T-helper 1 cell (primary cell): Measurements from ENCODE around the gene FARS2.
A peak's percentile ranks its signal among the peaks of the same experiment; 100 is the strongest.

ENCODE experiments used
- DNase-seq, 5 donors: peaks; one replicate each; pipeline ENCODE4 v3.0.0-alpha.2; 2012 to 2020

Gene FARS2

GRCh38 chr6:5383856-5384255 is 122.5 kb downstream of the FARS2 start:
- no peak for DNase-seq

DNA sequence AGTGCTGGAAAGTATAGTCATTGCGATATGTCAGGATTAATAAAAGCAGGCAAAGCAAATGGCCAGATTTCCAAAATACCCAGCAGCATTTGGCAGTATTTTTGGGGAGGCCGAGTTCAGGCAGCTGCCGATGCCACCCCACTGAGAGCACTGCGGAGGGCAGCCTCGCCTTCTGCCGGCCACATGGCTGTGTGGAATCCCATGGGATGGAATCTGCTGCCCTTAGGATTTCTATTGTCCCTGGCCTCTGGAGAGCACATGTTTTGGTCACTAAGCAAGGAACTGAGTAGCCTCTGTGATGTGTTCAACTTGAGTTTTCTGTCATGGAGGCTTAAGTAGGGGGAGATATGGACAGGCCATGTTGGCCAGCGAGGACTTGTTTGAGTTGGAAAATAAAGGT is 123.0 kb downstream of the FARS2 start:
- no peak for DNase-seq

DNA sequence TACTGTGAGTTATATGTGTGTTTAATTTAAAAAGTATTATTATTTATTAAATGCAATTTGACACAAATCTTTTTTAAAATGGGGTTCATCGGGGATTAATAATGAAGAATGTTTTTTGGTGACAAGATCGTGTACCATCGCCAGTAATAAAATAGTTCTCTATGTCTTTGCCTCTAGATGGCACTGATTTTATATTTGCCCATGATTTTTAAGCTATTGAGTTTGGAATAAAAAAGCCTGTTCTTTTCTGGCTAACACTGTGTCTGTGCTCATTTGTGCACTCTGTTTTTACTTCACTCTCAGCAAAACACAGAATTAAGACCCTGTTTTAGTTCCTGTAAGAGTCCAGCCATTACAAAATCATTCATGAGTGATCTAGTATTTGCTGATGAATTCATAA is 127.0 kb downstream of the FARS2 start:
- no peak for DNase-seq

- DNase-seq = no peak
These were observed 127.9 kb downstream of the FARS2 start for GRCh38 chr6:5389086-5389745.

DNA sequence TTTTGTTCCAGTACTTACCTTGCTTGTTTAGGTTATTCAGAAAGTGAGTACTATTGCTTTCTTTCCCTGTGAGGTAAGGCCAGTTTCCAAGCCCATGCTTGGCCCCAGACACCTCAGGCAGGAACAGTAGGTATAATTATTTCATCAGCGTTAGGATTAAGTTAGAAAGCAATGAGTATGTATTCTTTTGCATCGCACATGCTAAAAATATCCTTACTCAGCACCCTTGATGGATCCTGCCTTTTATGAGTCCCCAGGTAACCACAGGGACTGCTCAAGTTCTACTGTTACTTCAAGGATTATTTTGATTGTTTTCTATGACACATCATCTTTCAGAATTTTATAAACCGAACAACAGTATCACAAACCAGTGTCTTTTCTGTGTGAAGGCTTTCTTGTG is 128.9 kb downstream of the FARS2 start:
- DNase-seq = no peak

DNA sequence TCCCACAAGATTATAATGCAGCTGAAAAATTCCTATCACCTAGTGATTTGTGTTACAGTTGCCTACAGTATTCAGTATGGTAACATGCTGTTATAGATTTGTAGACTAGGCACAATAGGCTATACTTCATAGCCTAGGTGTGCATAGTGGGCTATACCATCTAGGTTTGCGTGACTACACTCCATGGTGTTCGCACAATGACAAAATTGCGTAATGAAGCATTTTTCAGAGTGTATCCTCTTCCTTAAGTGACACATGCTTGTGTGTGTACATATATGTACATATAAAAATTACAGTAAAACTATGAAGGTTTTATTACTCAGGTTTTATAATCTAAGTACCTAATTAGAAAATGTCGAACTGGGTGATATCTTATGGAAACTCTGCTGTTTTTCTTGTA is 133.0 kb downstream of the FARS2 start:
- no peak for DNase-seq

DNA sequence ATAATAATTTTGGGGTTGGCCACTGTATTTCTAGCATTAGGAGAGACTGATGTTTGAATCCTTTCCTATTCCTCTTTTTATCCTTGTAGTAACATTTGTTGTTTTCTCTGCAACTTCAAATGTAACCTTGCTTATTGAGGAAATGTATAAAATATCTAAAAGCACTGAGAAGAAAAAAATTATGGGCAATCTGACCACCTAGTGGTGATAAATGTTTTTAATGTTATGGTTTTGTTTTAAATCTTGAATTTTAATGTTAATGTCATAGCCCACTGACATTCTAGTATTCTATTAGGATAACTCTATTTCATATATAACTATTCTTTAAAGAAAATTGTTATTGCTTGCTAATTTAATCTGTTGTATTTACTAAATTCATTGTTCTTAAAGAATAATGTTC is 134.4 kb downstream of the FARS2 start:
- DNase-seq = no peak

DNA sequence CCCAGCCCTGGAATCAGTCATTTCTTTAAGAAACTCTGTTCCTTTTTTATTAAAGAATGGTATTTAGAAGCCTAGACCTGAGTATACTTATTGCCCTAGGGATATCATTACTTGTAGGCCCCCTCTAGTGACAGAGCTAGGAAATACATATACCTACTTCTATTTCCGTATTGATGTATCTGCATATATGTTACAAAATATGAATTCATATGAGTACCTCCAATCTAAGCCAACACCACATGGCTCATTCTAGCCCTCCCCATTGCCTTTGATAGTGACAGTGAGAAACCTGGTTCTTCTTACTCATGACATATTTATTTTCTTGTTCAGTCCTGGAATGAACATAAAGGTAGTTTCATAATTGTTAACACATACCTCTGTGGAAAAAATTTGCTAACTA is 137.2 kb downstream of the FARS2 start:
- DNase-seq = peak in 1 of 5 donors; percentile 69

GRCh38 chr6:5399391-5399790 is 138.1 kb downstream of the FARS2 start:
- DNase-seq = no peak

DNA sequence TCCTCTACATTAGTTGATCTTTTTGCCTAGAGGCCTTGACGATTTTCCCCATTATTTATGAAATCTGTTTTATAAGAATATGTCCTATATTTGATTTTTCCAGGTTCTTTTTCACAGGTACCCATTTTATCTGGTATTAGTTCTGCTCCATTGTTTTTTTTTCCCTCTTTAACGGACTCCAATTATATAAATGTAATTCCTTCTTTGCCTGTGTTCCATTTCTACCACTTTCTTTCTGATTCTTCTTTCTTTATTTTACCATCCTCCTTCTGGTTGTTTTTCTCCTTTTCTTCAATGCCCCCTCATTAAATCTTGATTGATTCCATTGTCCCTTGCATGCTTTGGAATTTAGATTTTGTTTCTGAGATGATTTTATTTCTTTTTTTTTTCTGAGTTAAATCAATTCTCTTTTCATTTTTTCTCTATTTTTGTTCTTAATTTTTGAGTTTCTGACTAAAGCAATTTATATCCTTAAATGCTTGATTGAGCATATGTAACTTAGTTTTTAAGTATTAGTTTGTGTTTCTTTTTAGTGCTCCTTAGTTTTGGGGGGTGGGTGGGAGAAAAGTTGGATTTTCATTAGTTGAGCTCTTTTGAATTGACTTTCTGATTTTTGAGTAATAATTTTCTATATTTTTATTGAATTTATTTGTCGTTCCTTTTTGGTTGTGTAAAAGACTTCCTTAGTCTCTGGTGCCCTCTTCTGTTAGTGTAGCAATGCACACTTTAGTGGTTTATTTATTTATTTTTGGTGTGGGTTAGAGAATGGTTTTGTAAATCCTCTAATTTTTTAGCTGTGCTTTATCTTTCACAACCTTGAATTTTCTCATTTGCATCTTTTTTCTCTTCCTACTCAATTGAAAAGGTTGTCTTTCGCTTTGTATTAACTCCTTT is 140.8 kb downstream of the FARS2 start:
- DNase-seq = no peak

- no peak for DNase-seq
These were observed 141.8 kb downstream of the FARS2 start for GRCh38 chr6:5403076-5403475.

- DNase-seq = no peak
These were observed 142.3 kb downstream of the FARS2 start for GRCh38 chr6:5403609-5404008.

DNA sequence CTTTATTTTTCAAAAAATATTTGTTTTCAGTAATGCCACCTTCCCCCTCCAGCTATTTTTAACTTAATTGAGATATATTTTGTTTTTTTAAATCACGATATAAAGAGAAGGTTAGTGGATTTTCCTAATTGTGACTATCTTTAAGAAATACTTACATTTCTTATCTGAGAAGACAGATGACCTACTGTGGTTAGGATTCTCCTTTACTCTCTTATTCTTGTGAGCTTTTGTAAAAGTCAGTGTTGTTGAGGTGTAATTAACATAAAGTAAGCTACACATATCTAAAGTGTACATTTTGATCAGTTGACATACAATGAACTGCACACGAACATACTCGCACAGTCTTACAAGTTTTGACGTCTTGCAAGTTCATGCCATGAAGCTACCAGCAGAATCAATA is 144.7 kb downstream of the FARS2 start:
- no peak for DNase-seq

GRCh38 chr6:5411414-5411813 is 150.1 kb downstream of the FARS2 start:
- DNase-seq = no peak

GRCh38 chr6:5412017-5412416 is 150.7 kb downstream of the FARS2 start:
- no peak for DNase-seq

DNA sequence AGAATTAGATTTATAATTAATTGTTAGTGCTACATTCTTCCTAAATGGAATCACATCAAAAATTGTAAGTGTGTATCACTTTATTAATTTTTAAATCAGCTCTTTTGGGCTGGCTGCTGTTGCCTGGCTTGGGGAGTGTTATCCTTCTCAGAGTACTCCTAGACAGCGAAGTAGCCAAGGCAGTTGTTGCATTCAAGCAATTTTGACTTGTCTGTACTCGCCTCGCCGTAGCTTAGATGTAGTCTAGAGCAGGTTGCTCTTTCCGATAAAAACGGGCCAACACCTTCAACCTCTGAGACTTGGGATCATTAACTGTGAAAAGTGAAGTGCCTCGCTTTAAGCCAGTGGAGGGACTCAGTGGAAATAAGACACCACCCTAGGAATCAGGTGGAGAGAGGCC is 151.3 kb downstream of the FARS2 start:
- DNase-seq = no peak

- no peak for DNase-seq
These were observed 154.9 kb downstream of the FARS2 start for GRCh38 chr6:5416250-5416649.

DNA sequence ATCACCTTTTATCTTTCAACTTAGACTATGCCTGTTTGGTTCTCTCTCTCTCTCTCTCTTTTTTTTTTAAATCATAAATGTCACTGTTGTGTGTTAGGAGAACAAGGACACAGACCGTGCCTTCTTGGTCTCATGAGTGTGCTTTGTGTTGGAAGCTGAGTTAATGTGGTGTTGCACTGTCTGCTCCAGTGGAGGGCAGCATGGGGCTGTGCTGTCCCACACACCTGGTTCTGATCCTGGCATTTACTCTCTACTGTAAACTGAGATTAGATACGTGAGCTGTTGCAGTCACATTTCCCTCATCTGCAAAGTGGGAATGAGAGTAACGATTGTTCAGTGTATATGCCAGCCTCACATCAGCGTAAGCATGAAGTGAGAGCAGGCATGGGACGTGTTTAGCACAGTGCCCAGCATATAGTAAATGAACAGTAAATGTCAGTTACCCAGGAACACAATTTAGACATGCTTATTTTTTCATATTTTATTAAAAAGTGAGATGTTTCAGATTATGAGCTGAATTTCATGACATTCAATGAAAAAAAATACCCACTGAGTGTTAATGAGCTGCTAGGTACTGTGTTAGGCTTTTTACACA is 161.1 kb downstream of the FARS2 start:
- peak in 1 of 5 donors; percentile 5 for DNase-seq

DNA sequence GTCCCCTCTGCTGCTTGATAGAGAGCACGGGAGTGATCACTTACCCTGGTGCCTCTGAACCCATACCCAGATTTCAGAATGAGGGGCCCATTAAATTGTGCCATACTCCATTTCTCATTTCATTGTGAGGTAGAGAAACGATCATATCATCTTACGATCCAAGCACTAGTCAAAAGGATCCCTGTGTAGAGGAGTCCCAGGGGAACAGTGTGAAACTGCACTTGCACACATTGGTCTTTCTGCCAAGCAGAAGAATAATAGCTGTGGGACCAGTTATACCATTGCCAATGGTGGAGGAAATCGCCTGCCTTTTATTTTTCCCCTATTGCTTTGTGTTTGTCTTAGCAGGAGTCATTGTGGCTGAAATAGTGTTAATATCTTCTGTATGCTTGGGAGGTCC is 161.9 kb downstream of the FARS2 start:
- DNase-seq = no peak

GRCh38 chr6:5424726-5425125 is 163.4 kb downstream of the FARS2 start:
- no peak for DNase-seq

- no peak for DNase-seq
These were observed 164.0 kb downstream of the FARS2 start for GRCh38 chr6:5425267-5425666.

- no peak for DNase-seq
These were observed 164.5 kb downstream of the FARS2 start for GRCh38 chr6:5425797-5426196.

- DNase-seq = no peak
These were observed 166.3 kb downstream of the FARS2 start for GRCh38 chr6:5427586-5427985.

DNA sequence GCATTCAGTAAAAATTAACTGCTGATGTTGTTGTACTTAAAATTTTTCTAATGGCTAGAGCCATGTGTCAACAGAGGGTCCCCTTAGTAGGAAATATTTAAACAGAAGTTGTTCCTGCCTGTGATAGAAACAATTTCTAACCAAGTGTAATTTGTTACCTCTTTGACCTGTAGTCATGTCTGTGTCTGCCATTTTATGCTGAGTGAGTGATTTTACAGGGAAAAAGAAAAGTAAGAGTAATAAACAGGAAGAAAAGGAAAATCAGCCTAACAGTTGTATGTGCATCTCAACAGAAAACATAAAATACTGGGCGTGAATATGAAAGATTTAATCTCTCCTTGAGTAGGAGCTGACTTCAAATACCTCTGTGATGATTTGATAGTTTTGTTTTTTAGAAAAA is 172.0 kb downstream of the FARS2 start:
- DNase-seq = no peak
